IPS DF 4.7 (cell line): ENCODE results near the gene ASH1L.
"Not testable (repeated sequence)": the region's sequence is repeated elsewhere in the genome, so short reads cannot be mapped to it uniquely, and the experiment has no call there.

Experiments
- DNase-seq: peaks from one replicate; pipeline ENCODE4 v3.0.0-alpha.2; 2013; ENCODE audit warnings: low spot score; ENCODE audit errors: extremely low read depth

ASH1L gene

GRCh38 chr1:155339515-155340097, 223.0 kb downstream of the ASH1L start:
- no peak for DNase-seq

DNA sequence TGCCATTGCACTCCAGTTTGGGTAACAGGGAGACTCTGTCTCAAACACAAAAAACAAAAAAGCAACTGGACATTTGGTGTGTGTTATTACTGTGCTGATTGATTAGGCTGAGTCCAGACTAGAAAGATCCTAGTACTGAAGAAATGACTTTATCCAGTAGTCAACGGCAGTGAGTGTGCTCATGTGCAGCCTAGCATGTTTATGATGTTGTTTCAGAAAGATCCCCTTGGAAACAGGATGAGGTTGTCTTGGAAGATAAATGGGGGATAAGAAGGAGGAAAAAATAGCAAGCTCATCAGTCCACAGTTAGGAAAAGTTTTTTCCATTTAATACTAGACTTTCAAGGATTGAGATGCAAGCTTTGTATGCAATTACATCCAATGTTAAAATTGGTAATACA, 227.6 kb downstream of the ASH1L start:
- DNase-seq: no peak

DNA sequence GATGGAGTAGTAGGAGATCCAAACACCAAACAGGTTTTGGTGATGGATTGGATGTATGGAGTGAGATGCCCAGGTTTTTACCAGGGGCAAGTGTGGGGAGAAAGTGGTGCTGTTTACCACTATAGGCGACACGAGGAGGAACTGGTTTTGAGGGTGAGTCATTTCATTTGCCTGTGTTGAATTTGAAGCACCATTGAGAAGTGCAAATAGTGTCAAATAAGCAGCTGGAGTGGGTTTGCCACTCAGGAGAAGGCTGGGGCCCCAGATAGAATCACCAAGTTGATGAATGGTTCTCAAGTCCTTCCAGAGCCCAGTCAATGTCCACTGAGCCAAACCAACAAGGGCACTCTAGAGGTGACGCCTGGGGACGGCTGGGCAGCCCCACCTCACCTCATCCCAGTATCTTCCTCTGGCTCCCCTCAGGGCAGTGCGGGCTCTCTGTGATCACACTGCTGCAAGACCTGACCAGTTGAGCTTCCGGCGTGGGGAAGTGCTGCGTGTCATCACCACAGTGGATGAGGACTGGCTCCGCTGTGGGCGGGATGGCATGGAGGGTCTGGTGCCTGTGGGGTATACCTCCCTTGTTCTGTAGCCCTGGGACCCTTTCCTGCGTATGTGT, 232.5 kb downstream of the ASH1L start:
- no peak for DNase-seq

- DNase-seq: not testable (repeated sequence)
Measured at GRCh38 chr1:155328856-155329255, 233.7 kb downstream of the ASH1L start.

DNA sequence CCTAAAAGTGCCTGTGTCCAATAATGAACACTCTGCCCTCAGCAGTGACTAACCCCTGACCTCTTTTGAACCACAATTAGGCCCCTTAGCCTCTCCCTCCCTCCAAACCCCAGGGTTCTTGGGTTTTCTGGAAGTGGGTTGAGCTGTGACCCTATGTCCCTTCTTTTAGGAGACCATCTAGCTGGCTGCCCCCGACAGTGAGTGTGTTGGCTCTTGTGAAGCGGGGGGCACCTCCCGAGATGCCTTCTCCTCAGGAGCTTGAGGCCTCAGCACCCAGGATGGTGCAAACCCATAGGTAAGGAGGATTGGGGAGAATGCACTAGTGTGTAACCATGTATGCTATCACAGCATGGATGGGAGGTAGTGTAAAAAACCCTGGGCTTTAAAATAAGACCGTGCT, 234.6 kb downstream of the ASH1L start:
- no peak for DNase-seq

DNA sequence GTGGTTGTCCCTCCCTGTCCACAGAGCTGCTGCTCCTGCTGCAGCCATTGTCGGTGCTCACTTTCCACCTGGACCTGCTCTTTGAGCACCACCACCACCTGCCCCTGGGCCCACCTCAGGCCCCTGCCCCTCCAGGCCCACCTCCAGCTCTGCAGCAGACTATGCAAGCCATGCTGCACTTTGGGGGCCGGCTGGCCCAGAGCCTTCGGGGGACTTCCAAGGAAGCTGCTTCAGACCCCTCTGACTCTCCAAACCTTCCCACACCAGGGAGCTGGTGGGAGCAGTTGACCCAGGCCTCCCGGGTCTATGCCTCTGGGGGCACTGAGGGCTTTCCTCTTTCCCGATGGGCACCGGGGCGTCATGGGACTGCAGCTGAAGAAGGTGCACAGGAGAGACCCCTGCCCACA, 236.0 kb downstream of the ASH1L start:
- no peak for DNase-seq

DNA sequence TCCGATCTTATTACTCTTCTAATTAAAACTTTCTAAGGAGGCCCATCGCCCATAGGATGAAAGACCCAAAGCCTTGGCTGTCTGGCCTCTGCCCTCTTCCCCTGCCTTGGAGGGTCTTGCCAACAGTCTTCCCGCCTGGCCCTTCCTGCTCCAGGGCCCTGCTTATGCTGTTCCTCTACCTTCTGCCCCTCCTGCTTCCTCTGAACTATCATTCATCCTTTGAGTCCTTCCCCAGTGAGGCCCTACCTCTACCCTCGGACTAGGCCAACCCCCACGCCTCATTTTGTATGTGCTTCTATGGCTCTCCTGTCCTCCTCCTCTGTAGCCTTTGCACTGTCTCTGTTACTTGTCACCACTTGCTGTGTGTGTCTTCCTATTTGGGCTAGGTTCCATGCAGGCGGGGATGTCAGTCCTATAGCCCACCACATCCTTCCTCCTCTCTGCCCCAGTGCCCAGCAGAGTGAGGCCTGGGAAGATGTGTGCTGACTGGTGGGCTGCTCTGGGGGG, 236.5 kb downstream of the ASH1L start:
- DNase-seq: no peak

DNA sequence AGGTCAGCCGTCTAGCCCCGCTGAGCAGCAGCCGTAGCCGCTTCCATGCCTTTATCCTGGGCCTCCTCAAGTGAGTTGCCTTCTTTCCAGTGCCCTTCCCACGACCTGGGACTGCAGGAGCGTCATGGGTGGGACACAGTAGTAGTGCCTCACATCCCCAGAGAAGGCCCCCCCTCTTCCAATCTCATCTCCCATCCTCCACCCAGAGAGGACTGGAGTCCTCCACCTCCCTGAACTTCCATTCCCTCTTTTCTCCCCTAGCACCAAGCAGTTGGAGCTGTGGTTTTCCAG, 237.1 kb downstream of the ASH1L start:
- DNase-seq: no peak

DNA sequence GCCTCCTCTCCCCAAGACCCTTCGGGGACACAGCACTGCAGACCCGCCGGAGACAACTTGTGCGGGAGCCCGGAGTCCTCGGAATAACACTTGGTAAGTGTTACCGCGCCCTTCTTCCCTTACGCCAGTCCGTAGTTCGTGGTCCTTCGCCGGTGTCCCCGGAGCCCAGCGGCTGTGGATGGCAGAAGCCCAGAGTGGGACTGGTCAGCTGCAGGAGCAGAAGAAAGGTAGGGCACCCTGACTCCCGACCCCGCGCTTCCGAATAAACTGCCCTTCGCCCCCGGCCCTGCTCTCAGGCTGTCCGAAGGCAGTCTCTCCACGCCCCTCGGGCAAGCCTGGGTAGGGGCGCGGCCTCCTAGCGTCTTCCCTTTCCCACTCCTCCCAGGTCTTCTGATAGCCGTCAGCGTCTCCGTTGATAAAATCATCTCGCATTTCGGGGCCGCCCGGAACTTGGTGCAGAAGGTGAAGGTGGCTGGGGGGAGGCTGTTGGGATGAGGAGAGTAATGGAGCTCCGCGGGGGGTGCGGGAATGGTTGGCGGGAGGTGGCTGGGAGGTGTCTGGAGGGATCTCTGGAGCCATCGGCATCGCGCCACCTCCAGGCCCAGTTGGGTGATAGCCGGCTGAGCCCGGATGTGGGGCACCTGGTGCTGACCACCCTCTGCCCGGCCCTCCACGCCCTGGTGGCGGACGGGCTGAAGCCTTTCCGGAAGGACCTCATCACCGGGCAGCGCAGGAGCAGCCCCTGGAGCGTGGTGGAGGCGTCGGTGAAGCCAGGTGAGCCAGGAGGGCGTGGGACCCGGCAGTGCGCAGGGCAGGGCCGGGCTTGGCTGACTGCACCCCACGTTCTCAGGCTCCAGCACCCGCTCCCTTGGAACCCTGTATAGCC, 237.6 kb downstream of the ASH1L start:
- DNase-seq: no peak

- DNase-seq: no peak
Measured at GRCh38 chr1:155324037-155324716, 238.4 kb downstream of the ASH1L start.

DNA sequence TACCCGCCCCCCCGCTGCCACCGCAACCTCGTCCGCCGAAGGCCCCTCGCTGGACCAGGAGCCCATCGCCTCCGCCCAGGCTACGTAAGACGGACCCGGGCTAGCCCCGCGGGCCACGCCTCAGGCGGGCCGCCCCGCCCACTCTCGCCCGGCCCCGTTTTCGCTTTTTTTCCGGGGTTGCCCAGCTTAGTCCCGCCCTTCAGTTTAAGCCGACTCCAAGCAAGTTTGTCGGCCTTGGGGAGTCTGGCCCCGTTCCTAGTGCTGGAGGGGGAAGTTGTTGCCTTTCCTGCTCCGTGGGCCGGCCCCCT, 238.9 kb downstream of the ASH1L start:
- DNase-seq: no peak

DNA sequence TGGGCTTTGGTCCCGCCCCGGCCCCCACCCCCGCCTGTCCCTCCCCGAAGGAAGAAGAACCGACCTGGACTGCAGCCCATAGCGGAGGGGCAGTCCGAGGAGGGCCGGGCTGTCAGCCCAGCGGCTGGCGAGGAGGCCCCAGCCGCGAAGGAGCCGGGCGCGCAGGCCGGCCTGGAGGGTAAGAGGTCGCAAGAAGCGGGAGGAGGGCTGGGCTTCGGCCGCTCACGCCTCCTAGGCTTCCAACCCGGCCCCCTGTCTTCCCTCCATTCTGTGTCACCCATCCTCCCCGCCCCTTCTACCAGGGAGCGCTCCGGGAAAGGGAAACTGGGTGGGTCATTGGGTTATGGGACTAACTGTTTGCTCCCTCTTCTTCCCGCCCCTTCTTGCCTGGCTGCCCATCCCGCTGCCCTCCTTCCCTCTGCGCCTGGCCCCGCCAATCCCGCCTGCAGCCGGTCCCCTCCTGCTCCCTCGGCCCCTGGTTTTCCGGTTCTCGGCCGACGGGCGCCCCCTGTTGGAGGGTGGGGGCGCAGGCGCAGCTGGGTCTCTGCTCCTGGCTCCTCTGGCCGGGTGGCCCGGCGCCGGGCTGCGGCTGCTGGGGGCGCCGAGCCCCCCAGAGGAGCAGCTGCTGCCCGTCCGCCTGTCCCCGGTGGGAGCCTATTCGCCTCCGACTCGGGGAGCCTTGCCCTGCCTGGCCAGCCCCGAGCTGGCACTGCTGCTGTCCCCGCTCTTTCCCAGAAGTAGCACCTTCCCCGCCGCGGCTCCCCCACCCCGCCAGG, 239.5 kb downstream of the ASH1L start:
- no peak for DNase-seq

DNA sequence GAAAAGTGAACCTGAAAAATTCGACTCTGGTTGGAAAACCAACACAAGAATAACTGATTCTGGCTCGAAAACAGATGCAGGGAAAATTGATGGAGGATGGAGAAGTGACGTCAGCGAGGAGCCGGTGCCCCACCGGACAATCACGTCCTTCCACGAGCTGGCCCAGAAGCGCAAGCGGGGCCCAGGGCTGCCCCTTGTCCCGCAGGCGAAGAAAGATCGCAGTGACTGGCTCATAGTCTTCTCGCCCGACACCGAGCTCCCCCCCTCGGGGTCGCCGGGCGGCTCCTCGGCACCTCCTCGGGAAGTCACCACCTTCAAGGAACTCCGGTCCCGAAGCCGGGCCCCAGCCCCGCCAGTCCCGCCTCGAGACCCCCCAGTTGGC, 240.0 kb downstream of the ASH1L start:
- DNase-seq: no peak

DNA sequence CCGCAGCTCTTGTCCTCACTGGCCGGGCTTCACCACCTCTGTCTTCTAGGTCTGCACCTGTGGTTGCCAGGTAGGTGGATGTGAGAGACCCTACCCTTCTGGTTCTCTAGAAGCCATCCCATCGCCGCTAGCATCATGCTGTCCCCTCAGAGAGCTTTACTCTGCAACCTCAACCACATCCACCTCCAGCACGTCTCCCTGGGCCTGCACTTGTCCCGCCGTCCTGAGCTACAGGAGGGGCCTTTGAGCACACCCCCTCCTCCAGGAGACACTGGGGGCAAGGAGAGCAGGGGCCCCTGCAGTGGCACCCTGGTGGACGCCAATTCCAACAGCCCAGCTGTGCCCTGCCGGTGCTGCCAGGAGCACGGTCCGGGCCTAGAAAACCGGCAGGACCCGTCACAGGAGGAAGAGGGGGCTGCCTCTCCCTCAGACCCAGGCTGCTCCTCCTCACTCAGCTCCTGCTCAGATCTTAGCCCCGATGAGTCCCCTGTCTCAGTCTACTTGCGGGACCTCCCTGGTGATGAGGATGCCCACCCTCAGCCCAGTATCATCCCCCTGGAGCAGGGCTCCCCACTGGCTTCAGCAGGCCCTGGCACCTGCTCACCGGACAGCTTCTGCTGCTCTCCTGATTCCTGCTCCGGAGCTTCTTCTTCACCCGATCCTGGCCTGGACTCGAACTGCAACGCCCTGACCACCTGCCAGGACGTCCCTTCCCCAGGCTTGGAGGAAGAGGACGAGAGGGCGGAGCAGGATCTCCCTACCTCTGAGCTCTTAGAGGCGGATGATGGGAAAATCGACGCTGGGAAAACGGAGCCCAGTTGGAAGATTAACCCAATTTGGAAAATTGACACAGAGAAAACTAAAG, 240.7 kb downstream of the ASH1L start:
- DNase-seq: no peak

DNA sequence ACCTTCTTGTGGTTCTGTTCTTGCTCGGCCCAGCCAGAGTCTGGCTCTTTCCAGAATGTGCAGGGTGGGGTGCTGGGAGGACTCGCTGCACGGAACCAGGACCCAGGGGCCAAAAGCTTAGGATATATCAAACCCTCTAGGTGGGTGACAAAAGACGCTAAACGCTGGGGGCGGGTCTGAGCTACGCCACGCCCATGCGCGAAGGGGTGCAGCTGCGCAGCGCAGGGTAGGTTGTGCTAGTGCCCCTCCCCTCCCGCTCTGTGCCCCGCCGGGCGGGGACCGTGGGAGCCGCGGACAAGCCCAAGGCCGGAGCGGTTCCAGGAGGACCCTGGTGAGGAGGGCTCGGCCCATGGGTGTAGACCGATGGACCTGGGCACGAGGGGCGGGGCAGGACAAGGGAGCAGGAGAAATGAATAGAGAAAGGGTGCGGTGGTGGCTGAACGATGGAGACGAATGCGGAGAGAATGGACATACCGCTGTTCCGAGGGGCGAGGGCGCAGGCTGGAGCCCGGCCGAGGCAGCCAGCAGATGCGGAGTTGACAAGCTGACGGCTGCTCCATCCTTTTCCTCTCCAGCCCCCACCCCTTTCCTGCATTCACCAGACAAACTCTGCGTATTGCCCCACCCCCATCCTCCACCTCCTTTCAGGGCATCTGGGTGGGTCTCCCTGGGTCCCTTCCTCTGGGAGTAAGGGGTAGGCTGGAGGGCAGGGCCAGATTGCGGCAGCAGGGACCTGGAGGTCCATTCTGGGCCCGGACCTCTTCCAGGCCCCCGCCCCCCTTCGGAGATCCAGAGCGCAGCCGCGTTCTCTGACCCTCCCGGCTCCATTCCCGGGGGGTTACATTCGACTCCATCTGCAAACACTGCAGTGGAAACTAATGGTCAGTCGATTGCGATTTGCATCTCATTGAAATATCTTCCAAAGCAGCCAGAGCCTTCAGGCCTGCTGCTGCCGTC, 241.7 kb downstream of the ASH1L start, which contains the start of gene RUSC1:
TSS of gene RUSC1 (plus strand) at position 234 of the 957 bp plus-strand sequence. CDS start 880 bp downstream, outside the sequence.
- DNase-seq: no peak

DNA sequence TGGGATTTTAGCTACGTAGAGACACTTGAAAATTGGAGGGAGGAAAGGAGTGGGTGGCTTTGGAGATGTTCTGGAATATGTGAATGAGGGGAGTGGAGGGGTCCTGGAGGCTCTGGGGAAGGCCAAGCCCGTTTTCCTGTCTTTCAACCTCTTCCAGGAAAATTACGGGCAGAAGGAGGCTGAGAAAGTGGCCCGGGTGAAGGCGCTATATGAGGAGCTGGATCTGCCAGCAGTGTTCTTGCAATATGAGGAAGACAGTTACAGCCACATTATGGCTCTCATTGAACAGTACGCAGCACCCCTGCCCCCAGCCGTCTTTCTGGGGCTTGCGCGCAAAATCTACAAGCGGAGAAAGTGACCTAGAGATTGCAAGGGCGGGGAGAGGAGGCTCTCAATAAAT, 242.4 kb downstream of the ASH1L start:
- no peak for DNase-seq

DNA sequence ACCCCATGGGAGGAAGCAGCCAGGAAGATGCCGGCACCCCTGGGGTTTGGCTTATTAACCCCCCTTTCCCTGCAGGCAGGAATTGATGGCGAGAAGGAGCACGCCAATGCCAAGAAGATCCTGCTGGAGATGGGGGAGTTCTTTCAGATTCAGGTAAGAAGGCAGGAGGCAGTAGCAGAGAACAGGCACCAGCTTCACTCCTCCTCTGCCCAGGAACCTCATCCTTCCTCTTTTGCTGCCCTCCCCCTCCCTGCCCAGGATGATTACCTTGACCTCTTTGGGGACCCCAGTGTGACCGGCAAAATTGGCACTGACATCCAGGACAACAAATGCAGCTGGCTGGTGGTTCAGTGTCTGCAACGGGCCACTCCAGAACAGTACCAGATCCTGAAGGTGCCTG, 243.1 kb downstream of the ASH1L start:
- DNase-seq: no peak

- DNase-seq: no peak
Measured at GRCh38 chr1:155318082-155318481, 244.5 kb downstream of the ASH1L start.

- DNase-seq: no peak
Measured at GRCh38 chr1:155316922-155317321, 245.7 kb downstream of the ASH1L start.
